HG03159 (cell line): Measurements from ENCODE around the gene CATSPERE.

Experiments used
- ATAC-seq: cut with Tn5 transposase; IDR thresholded peaks from one replicate; pipeline ENCODE4 v1.9.1; 2021; ENCODE audit warnings: mild to moderate bottlenecking, moderate library complexity; ENCODE audit not compliant: unreplicated experiment

Gene CATSPERE

GRCh38 chr1:244615301-244615700 lies 154.2 kb downstream of the CATSPERE start:
- ATAC-seq, result no peak

- no peak for ATAC-seq
Observed at GRCh38 chr1:244626709-244627108, 165.6 kb downstream of the CATSPERE start.

- ATAC-seq, result no peak
Observed at GRCh38 chr1:244628789-244629188, 167.7 kb downstream of the CATSPERE start.

GRCh38 chr1:244633140-244633539 lies 172.1 kb downstream of the CATSPERE start:
- no peak for ATAC-seq

- no peak for ATAC-seq
Observed at GRCh38 chr1:244634546-244634945, 173.5 kb downstream of the CATSPERE start.

- ATAC-seq, result no peak
Observed at GRCh38 chr1:244636488-244637259, 175.6 kb downstream of the CATSPERE start.

GRCh38 chr1:244639561-244639960 lies 178.5 kb downstream of the CATSPERE start:
- ATAC-seq, result no peak

GRCh38 chr1:244640917-244641316 lies 179.8 kb downstream of the CATSPERE start:
- ATAC-seq, result no peak

- ATAC-seq, result no peak
Observed at GRCh38 chr1:244642526-244642925, 181.5 kb downstream of the CATSPERE start.

- ATAC-seq, result no peak
Observed at GRCh38 chr1:244642988-244643387, 181.9 kb downstream of the CATSPERE start.

GRCh38 chr1:244645414-244645813 lies 184.3 kb downstream of the CATSPERE start:
- ATAC-seq, result no peak

GRCh38 chr1:244645890-244646289 lies 184.8 kb downstream of the CATSPERE start:
- ATAC-seq, result no peak

- ATAC-seq, result no peak
Observed at GRCh38 chr1:244647819-244648218, 186.7 kb downstream of the CATSPERE start.

- ATAC-seq, result no peak
Observed at GRCh38 chr1:244651956-244652622, 191.0 kb downstream of the CATSPERE start.

GRCh38 chr1:244652623-244653438 lies 191.8 kb downstream of the CATSPERE start, which contains the start of gene DESI2:
Gene DESI2, plus strand, starts transcription at chr1:244653126. Its CDS starts 188 bp downstream, at chr1:244653314.
- ATAC-seq, result peak; percentile 95

GRCh38 chr1:244653439-244654107 lies 192.5 kb downstream of the CATSPERE start:
- no peak for ATAC-seq

GRCh38 chr1:244654108-244655038 lies 193.3 kb downstream of the CATSPERE start:
- no peak for ATAC-seq

GRCh38 chr1:244655186-244655585 lies 194.1 kb downstream of the CATSPERE start:
- ATAC-seq, result no peak

GRCh38 chr1:244657421-244657820 lies 196.3 kb downstream of the CATSPERE start:
- no peak for ATAC-seq

GRCh38 chr1:244659694-244660093 lies 198.6 kb downstream of the CATSPERE start:
- no peak for ATAC-seq
